CD14-positive monocyte (primary cell): Measurements from ENCODE around the gene TENM3. TPM values are rescaled to one million over a fixed set of nuclear protein-coding genes. Genes with fewer than 3 reads are reported as not detected.

ENCODE experiments used
- DNase-seq, 3 donors: peaks; one replicate each; pipeline ENCODE4 v3.0.0-alpha.2; 2011 to 2022
- H2AFZ ChIP-seq: 2 replicates; pipeline ENCODE4 v1.6.0; 2012; ENCODE audit warnings: mild to moderate bottlenecking, low read depth, low read length, inconsistent platforms; ENCODE audit not compliant: insufficient read depth, poor library complexity, severe bottlenecking
- H3K27ac ChIP-seq, 2 donors: 1 replicate in 1 of 2; 2 replicates in 1 of 2; pipeline ENCODE4 v1.5.1; 2012 to 2013; ENCODE audit warnings: low read length in 2 of 2, control low read depth in 1 of 2, inconsistent platforms in 1 of 2, low read depth in 1 of 2, mild to moderate bottlenecking in 1 of 2
- H3K27me3 ChIP-seq, 2 donors: one replicate each; pipeline versions ENCODE4 v1.6.0 to v1.6.1; 2011 to 2013; ENCODE audit warnings: low read length in 2 of 2; ENCODE audit not compliant: control insufficient read depth in 2 of 2, insufficient read depth in 2 of 2
- H3K36me3 ChIP-seq, 2 donors: replicated peaks in 1 of 2; 1 replicate in 1 of 2; 2 replicates in 1 of 2; pipeline versions ENCODE4 v1.5.1 to v1.6.1; 2012 to 2013; ENCODE audit warnings: low read length in 2 of 2, control low read depth in 1 of 2, inconsistent platforms in 1 of 2, mild to moderate bottlenecking in 1 of 2; ENCODE audit not compliant: insufficient read depth in 2 of 2, control insufficient read depth in 1 of 2
- H3K4me1 ChIP-seq, 2 donors: 1 replicate in 1 of 2; 2 replicates in 1 of 2; pipeline versions ENCODE4 v1.5.1 to v1.6.1; 2012 to 2013; ENCODE audit warnings: low read length in 2 of 2, control low read depth in 1 of 2, inconsistent platforms in 1 of 2, mild to moderate bottlenecking in 1 of 2, moderate library complexity in 1 of 2; ENCODE audit not compliant: insufficient read depth in 2 of 2, control insufficient read depth in 1 of 2
- H3K4me2 ChIP-seq: replicated peaks from 2 replicates; pipeline ENCODE3; 2012; ENCODE audit warnings: low read length, moderate library complexity, mild to moderate bottlenecking; ENCODE audit not compliant: poor library complexity, severe bottlenecking; ENCODE audit errors: extremely low read depth
- H3K4me3 ChIP-seq, 3 experiments: fragments of 200-600 bp in 1 of 3; sonication (generic) in 1 of 3; replicated peaks in 1 of 3; 1 replicate in 2 of 3; 2 replicates in 1 of 3; pipeline ENCODE4 v1.5.1; 2011 to 2013; ENCODE audit warnings: low read length in 3 of 3, mild to moderate bottlenecking in 3 of 3, control low read depth in 2 of 3, low read depth in 2 of 3, inconsistent platforms in 1 of 3, moderate library complexity in 1 of 3
- H3K79me2 ChIP-seq: 2 replicates; pipeline ENCODE4 v1.6.0; 2012; ENCODE audit warnings: mild to moderate bottlenecking, control low read depth, inconsistent platforms, low read length, moderate library complexity; ENCODE audit not compliant: insufficient read depth
- H3K9ac ChIP-seq: 2 replicates; pipeline ENCODE4 v1.6.0; 2017; ENCODE audit warnings: low read length, mild to moderate bottlenecking; ENCODE audit not compliant: insufficient read depth, poor library complexity, severe bottlenecking
- H3K9me3 ChIP-seq, 2 donors: replicated peaks in 1 of 2; 1 replicate in 1 of 2; 2 replicates in 1 of 2; pipeline versions ENCODE4 v1.5.1 to v1.6.1; 2012 to 2013; ENCODE audit warnings: low read length in 2 of 2, control low read depth in 1 of 2; ENCODE audit not compliant: control insufficient read depth in 1 of 2, insufficient read depth in 1 of 2
- H4K20me1 ChIP-seq: 2 replicates; pipeline ENCODE4 v1.6.0; 2012; ENCODE audit warnings: mild to moderate bottlenecking, low read length, control low read depth, moderate library complexity; ENCODE audit not compliant: insufficient read depth
- H3K27ac Mint-ChIP-seq, 7 donors: one replicate each; pipeline ENCODE4 v1.8.0; 2020; ENCODE audit warnings: mild to moderate bottlenecking in 7 of 7, mixed read lengths in 7 of 7, moderate library complexity in 6 of 7, inconsistent platforms in 2 of 7
- H3K27me3 Mint-ChIP-seq, 3 donors: one replicate each; pipeline ENCODE4 v1.8.0; 2021 to 2022; ENCODE audit warnings: low read depth in 3 of 3, mild to moderate bottlenecking in 3 of 3, mixed read lengths in 3 of 3, moderate library complexity in 3 of 3, inconsistent platforms in 1 of 3
- H3K36me3 Mint-ChIP-seq, 2 donors: one replicate each; pipeline ENCODE4 v1.8.0; 2020; ENCODE audit warnings: mixed read lengths in 2 of 2, inconsistent platforms in 1 of 2, mild to moderate bottlenecking in 1 of 2
- H3K4me1 Mint-ChIP-seq: one replicate; pipeline ENCODE4 v1.8.0; 2020; ENCODE audit warnings: mild to moderate bottlenecking, mixed read lengths
- H3K4me3 Mint-ChIP-seq, 2 donors: one replicate each; pipeline ENCODE4 v1.8.0; 2020; ENCODE audit warnings: mild to moderate bottlenecking in 2 of 2, mixed read lengths in 2 of 2, moderate library complexity in 1 of 2
- H3K9me3 Mint-ChIP-seq, 7 donors: one replicate each; pipeline ENCODE4 v1.8.0; 2020 to 2022; ENCODE audit warnings: mixed read lengths in 7 of 7, mild to moderate bottlenecking in 6 of 7, moderate library complexity in 6 of 7, inconsistent platforms in 2 of 7
- WGBS: methylation state at CpG from one replicate; pipeline ENCODE4 v1.1.5; 2013; ENCODE audit warnings: missing lambda C conversion rate; ENCODE audit not compliant: insufficient coverage; 5-methylcytosine and 5-hydroxymethylcytosine counted together
- intact Hi-C, 2 donors: fragments of 100-400 bp; cut with micrococcal nuclease; formaldehyde crosslinking; loops; one replicate each; pipeline versions ENCODE4 v1.15.0 to v1.15.1; 2023
- polyA plus RNA-seq, 3 donors: library from polyadenylated mRNA; depleted of rRNA in 1 of 3; unstranded in 2 of 3; stranded (reverse) in 1 of 3; fragments of 300-500 nt in 2 of 3; fragments of >200 nt in 1 of 3; fragmentation: Illumina TruSeq in 2 of 3; gene quantifications; 1 replicate in 2 of 3; 2 replicates in 1 of 3; pipeline ENCODE4 v1.2.3, GENCODE V29; 2012 to 2021
- TF ChIP-seq, protein P1 (sequence below): fragments of 200-600 bp; IDR thresholded peaks from one replicate; pipeline ENCODE4 v1.8.0; 2022; ENCODE audit warnings: antibody characterized with exemption, mild to moderate bottlenecking

TENM3 gene
- polyA plus RNA-seq, 3 donors = not detected

DNA sequence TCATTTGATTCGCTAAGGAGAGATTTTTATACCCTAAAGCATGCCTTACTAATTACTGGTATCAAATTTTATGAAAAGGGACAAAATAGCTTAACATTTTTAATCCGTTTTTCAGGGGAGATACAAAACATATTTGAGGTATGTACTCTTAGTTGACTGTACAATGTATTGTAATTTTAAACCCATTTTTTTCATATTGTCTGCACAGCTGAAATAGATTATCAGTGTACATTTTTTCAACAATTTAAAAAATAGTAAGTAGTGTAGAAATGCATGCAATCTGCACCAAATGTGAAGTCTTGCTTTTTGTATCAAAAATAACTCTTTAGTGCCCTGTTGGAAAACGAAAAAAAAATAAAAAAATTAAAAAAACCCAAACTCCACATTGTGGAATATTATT, 82.2 kb downstream of the TENM3 start:
- TF ChIP-seq, protein P1, sequence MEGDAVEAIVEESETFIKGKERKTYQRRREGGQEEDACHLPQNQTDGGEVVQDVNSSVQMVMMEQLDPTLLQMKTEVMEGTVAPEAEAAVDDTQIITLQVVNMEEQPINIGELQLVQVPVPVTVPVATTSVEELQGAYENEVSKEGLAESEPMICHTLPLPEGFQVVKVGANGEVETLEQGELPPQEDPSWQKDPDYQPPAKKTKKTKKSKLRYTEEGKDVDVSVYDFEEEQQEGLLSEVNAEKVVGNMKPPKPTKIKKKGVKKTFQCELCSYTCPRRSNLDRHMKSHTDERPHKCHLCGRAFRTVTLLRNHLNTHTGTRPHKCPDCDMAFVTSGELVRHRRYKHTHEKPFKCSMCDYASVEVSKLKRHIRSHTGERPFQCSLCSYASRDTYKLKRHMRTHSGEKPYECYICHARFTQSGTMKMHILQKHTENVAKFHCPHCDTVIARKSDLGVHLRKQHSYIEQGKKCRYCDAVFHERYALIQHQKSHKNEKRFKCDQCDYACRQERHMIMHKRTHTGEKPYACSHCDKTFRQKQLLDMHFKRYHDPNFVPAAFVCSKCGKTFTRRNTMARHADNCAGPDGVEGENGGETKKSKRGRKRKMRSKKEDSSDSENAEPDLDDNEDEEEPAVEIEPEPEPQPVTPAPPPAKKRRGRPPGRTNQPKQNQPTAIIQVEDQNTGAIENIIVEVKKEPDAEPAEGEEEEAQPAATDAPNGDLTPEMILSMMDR = no peak
- Mint-ChIP-seq H3K27ac (no peak overlapping the region), H3K4me1 (no peaks in the 10 kb centered on the region), H3K27me3 (peaks cover 0 to 3% (median 2%) of the 10 kb centered on the region in 3 donors), H3K36me3 (no peaks in the 10 kb centered on the region), H3K9me3 (peaks cover 0 to 11% (median 6%) of the 10 kb centered on the region in 7 donors), H3K4me3 (no peak overlapping the region)
- Histone ChIP-seq H2AFZ (no peak overlapping the region), H3K9me3 (peaks cover 0 to 8% of the 10 kb centered on the region in 2 donors), H3K79me2 (no peaks in the 10 kb centered on the region), H3K4me3 (no peak overlapping the region), H4K20me1 (no peaks in the 10 kb centered on the region), H3K27me3 (no peaks in the 10 kb centered on the region), H3K27ac (no peak overlapping the region), H3K4me2 (no peak overlapping the region), H3K9ac (no peak overlapping the region), H3K4me1 (no peaks in the 10 kb centered on the region), H3K36me3 (no peaks in the 10 kb centered on the region)
- no peak for DNase-seq
- intact Hi-C loops = no loop called here
- WGBS = 0% methylated on average over 1 of the region's 3 CpGs

DNA sequence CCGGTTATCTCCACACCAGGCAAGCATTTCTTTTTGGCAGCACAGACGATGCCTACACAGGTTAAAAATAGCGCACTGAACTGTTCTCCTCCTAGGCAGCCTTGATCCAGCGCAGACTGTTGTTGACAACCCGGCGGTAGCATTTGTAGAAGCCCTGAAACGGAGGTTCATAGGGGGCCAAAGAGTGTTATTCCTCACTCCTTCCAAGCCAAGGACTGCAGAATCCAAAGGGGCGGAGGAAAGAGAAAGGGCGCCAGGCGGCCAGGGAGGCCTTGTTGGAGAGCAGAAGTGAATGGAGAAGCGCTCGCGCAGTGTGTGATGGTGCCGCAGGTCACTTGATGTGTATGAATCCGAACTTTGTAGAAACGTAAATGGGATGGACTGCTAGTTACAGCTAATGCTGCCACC, 82.7 kb downstream of the TENM3 start:
- H3K27me3 Mint-ChIP-seq = peaks cover 0 to 3% (median 2%) of the 10 kb centered on the region in 3 donors
- no peaks in the 10 kb centered on the region for H4K20me1 ChIP-seq
- no peaks in the 10 kb centered on the region for H3K36me3 Mint-ChIP-seq
- no peak overlapping the region for H2AFZ ChIP-seq
- no peaks in the 10 kb centered on the region for H3K36me3 ChIP-seq
- no peak overlapping the region for H3K4me2 ChIP-seq
- DNase-seq = no peak
- H3K4me1 Mint-ChIP-seq = no peaks in the 10 kb centered on the region
- no peaks in the 10 kb centered on the region for H3K27me3 ChIP-seq
- no peaks in the 10 kb centered on the region for H3K79me2 ChIP-seq
- no peaks in the 10 kb centered on the region for H3K4me1 ChIP-seq
- H3K9me3 ChIP-seq = peaks cover 0 to 8% of the 10 kb centered on the region in 2 donors
- TF ChIP-seq, protein P1 = no peak
- intact Hi-C loops = no loop called here
- WGBS = 86% methylated on average over 12 of the region's 16 CpGs
- no peak overlapping the region for H3K4me3 ChIP-seq
- no peak overlapping the region for H3K9ac ChIP-seq
- no peak overlapping the region for H3K4me3 Mint-ChIP-seq
- H3K27ac ChIP-seq = no peak overlapping the region
- H3K9me3 Mint-ChIP-seq = peaks cover 0 to 11% (median 6%) of the 10 kb centered on the region in 7 donors
- no peak overlapping the region for H3K27ac Mint-ChIP-seq
